Pancreas (tissue), 10 donors: Measurements from ENCODE around the gene NUDT11. TPM values are rescaled to one million over a fixed set of nuclear protein-coding genes. Genes with fewer than 3 reads are reported as not detected.

Experiments used
- ATAC-seq, 4 donors: fragments of 200-7000 bp; cut with Tn5 transposase; one replicate each; pipeline versions ENCODE4 v1.8.0 to v1.9.1; 2020; ENCODE audit warnings: mild to moderate bottlenecking in 4 of 4, moderate library complexity in 4 of 4
- DNase-seq, 6 donors: peaks; one replicate each; pipeline ENCODE4 v3.0.0-alpha.2; 2020
- FAIRE-seq: peaks from 2 replicates; lab custom pipeline; 2012; peaks lifted over from hg19 to GRCh38; lab: Jason Lieb, UNC
- H3K27ac ChIP-seq, 4 donors: fragments of 200-600 bp; sonication (generic); 1 replicate in 3 of 4; 2 replicates in 1 of 4; pipeline versions ENCODE4 v1.5.0 to v1.8.0; 2020
- H3K27me3 ChIP-seq, 4 donors: fragments of 200-600 bp; one replicate each; pipeline ENCODE4 v1.8.0; 2021
- H3K36me3 ChIP-seq, 3 donors: fragments of 200-600 bp; sonication (generic) in 1 of 3; one replicate each; pipeline versions ENCODE4 v1.5.0 to v1.8.0; 2020 to 2021
- H3K4me1 ChIP-seq, 3 donors: fragments of 200-600 bp; one replicate each; pipeline ENCODE4 v1.8.0; 2021
- H3K4me3 ChIP-seq, 4 donors: fragments of 200-600 bp; sonication (generic) in 2 of 4; one replicate each; pipeline versions ENCODE4 v1.5.0 to v1.8.0; 2020 to 2021
- H3K9me3 ChIP-seq, 4 donors: fragments of 200-600 bp; one replicate each; pipeline ENCODE4 v1.8.0; 2021
- CTCF ChIP-seq, 4 donors: fragments of 200-600 bp; sonication (generic) in 3 of 4; IDR thresholded peaks; one replicate each; pipeline versions ENCODE4 v1.5.0 to v1.8.0; 2021; ENCODE audit warnings: antibody characterized with exemption in 4 of 4
- WGBS, 2 donors: extraction: QIAGEN DNeasy Blood & Tissue Kit; methylation state at CpG; one replicate each; pipeline ENCODE4 v1.1.7; 2013; 5-methylcytosine and 5-hydroxymethylcytosine counted together
- intact Hi-C, 3 donors: fragments of 100-400 bp; cut with DNase I; formaldehyde crosslinking; loops; one replicate each; pipeline versions ENCODE4 v1.11.1 to v1.14.2; 2022
- polyA plus RNA-seq, 2 donors: library from polyadenylated mRNA; stranded (reverse); fragments of 200-250 nt; gene quantifications; one replicate each; pipeline ENCODE4 v1.2.3, GENCODE V29; 2013
- total RNA-seq, 6 donors: library from RNA; stranded (reverse); fragmentation: NEBNext Ultra II Directional in 4 of 6; extraction: Animal tissue kit (Norgen Biotek cat#: 25700) in 4 of 6; gene quantifications; one replicate each; pipeline versions ENCODE4 v1.2.1 to v1.2.4, GENCODE V29; 2021 to 2023
- donor health status: healthy with polysubstance abuse.
- donor health status: DM: no; HTN: no; CAD: no; lungs with moderate emphysema.
- donor health status: DM: no; HTN: no; CAD: no.
- donor health status: control.
- donor health status: control.
- donor health status: Bipolar disorder and iron deficiency.
- donor health status: DM: yes; HTN: yes; CAD: no.
- donor health status: DM: no; HTN: no; CAD: no.
- donor health status: DM: no; HTN: no; CAD: no.
- donor health status: DM: yes; HTN: yes; CAD: no.

NUDT11 gene
- total and polyA plus RNA-seq, 8 donors, result 1.1 to 4.6 (median 2.0) TPM

DNA sequence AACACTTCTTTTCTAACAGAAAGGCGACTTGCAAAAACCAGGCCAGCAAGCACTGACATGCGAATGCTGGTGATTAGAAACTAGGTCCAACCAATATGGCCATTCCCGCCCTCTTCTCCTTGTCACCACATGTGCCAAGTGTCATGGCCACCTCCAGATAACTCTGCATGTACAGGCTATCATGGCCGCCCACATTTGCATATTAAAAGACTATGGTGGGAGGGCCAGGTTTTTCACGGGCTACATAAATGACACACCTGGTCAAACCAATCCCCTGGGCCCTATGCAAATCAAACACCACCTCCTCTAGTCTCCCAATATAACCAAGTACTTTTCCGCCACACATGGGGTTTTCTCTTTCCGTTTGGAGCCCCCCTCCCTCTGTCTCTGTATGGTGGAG lies 40.1 kb downstream of the NUDT11 start:
- ATAC-seq, result peak; percentile 74 to 88 (median 82)

GRCh38 chrX:51440365-51440764 lies 56.0 kb downstream of the NUDT11 start:
- H3K9me3 ChIP-seq, result no peaks in the 10 kb centered on the region
- H3K4me1 ChIP-seq, result no peaks in the 10 kb centered on the region
- H3K36me3 ChIP-seq, result no peaks in the 10 kb centered on the region
- H3K27ac ChIP-seq, result no peak overlapping the region
- no peak overlapping the region for H3K4me3 ChIP-seq
- intact Hi-C loops, result no loop called here
- no peak for TF ChIP-seq CTCF (IDR thresholded peaks at IDR 0.05)
- FAIRE-seq (no peak), DNase-seq (no peak), ATAC-seq (no peak)
- H3K27me3 ChIP-seq, result peaks cover 0 to 30% (median 1%) of the 10 kb centered on the region in 4 donors
- WGBS, 2 donors, result 57 to 92% methylated on average over 1 of the region's 1 CpG

More for the DNA sequence above, 40.1 kb downstream of the NUDT11 start:
- H3K9me3 ChIP-seq, result no peaks in the 10 kb centered on the region
- FAIRE-seq (no peak), DNase-seq (peak in 4 of 6 donors; percentile 13 to 32 (median 26))
- H3K36me3 ChIP-seq, result no peaks in the 10 kb centered on the region
- H3K4me1 ChIP-seq, result no peaks in the 10 kb centered on the region
- TF ChIP-seq CTCF (IDR thresholded peaks at IDR 0.05), result no peak
- H3K27ac ChIP-seq, result peak overlapping the region in 1 of 4 donors; percentile 8
- H3K4me3 ChIP-seq, result peak overlapping the region in 1 of 4 donors; percentile 5
- intact Hi-C loops, result no loop called here
- peaks cover 0 to 14% (median 0%) of the 10 kb centered on the region in 4 donors for H3K27me3 ChIP-seq
- 46 to 62% methylated on average over 7 of the region's 7 CpGs for WGBS, 2 donors

Other genes starting within 250 kb of the NUDT11 start
- gene NUDT10, start 163.8 kb downstream of the NUDT11 start, total RNA-seq, result under 1 TPM in 3 of 6 donors, not detected in 3; 0.12 to 0.13 (median 0.12) TPM
- gene NUDT10, start 163.8 kb downstream of the NUDT11 start, polyA plus RNA-seq, result under 1 TPM; 0.30 to 0.77 TPM
- gene CENPVL3, start 122.3 kb upstream of the NUDT11 start, total RNA-seq, result not detected
- under 1 TPM in 1 of 2 donors, not detected in 1; 0.07 TPM for gene CENPVL3, start 122.3 kb upstream of the NUDT11 start, polyA plus RNA-seq
- not detected for gene CENPVL2, start 186.2 kb upstream of the NUDT11 start, total RNA-seq
- not detected for gene CENPVL2, start 186.2 kb upstream of the NUDT11 start, polyA plus RNA-seq
- gene CENPVL1, start 213.9 kb upstream of the NUDT11 start, total RNA-seq, result not detected
- gene CENPVL1, start 213.9 kb upstream of the NUDT11 start, polyA plus RNA-seq, result not detected
- 1 to 10 TPM; 2.5 to 5.9 (median 3.5) TPM for gene GSPT2, start 246.8 kb upstream of the NUDT11 start, total RNA-seq
- gene GSPT2, start 246.8 kb upstream of the NUDT11 start, polyA plus RNA-seq, result 1 to 10 TPM; 1.6 to 5.4 TPM